Trophoblast cell (in vitro differentiated cells and primary cell): ENCODE results near the gene PCDHGB2.
"Not testable (repeated sequence)": the region's sequence is repeated elsewhere in the genome, so short reads cannot be mapped to it uniquely, and the experiment has no call there.

Source experiments
- DNase-seq, 2 donors: peaks; one replicate each; pipeline ENCODE4 v3.0.0-alpha.2; 2016
- H2AFZ ChIP-seq: 2 replicates; pipeline ENCODE4 v1.6.1; 2013; ENCODE audit warnings: low read length, moderate library complexity, mild to moderate bottlenecking; ENCODE audit not compliant: insufficient read depth, poor library complexity
- H2AK5ac ChIP-seq: 2 replicates; pipeline ENCODE4 v1.6.1; 2013; ENCODE audit warnings: mild to moderate bottlenecking, low read length
- H2BK120ac ChIP-seq: 2 replicates; pipeline ENCODE4 v1.6.1; 2013; ENCODE audit warnings: low read length, mild to moderate bottlenecking, moderate library complexity; ENCODE audit not compliant: insufficient read depth, poor library complexity
- H2BK12ac ChIP-seq: 2 replicates; pipeline ENCODE4 v1.6.1; 2013; ENCODE audit warnings: mild to moderate bottlenecking, low read length, moderate library complexity
- H2BK5ac ChIP-seq: 2 replicates; pipeline ENCODE4 v1.6.1; 2013; ENCODE audit warnings: low read length, low read depth, moderate library complexity, mild to moderate bottlenecking; ENCODE audit not compliant: poor library complexity
- H3K14ac ChIP-seq: 2 replicates; pipeline ENCODE4 v1.6.1; 2013; ENCODE audit warnings: mild to moderate bottlenecking, low read length
- H3K18ac ChIP-seq: 2 replicates; pipeline ENCODE4 v1.6.1; 2013; ENCODE audit warnings: mild to moderate bottlenecking, low read length
- H3K23ac ChIP-seq: 2 replicates; pipeline ENCODE4 v1.6.1; 2013; ENCODE audit warnings: low read length
- H3K27ac ChIP-seq: 2 replicates; pipeline ENCODE4 v1.5.1; 2013; ENCODE audit warnings: low read depth, mild to moderate bottlenecking, inconsistent platforms, low read length, moderate library complexity
- H3K27me3 ChIP-seq: 2 replicates; pipeline ENCODE4 v1.6.1; 2013; ENCODE audit warnings: inconsistent platforms, mild to moderate bottlenecking, low read length, moderate library complexity; ENCODE audit not compliant: insufficient read depth
- H3K36me3 ChIP-seq, 2 experiments: 1 replicate in 1 of 2; 2 replicates in 1 of 2; pipeline ENCODE4 v1.6.1; 2013; ENCODE audit warnings: low read length in 2 of 2, mild to moderate bottlenecking in 2 of 2, moderate library complexity in 1 of 2; ENCODE audit not compliant: insufficient read depth in 2 of 2, control insufficient read depth in 1 of 2
- H3K4ac ChIP-seq: 2 replicates; pipeline ENCODE4 v1.6.1; 2013; ENCODE audit warnings: low read depth, mild to moderate bottlenecking, low read length, moderate library complexity
- H3K4me1 ChIP-seq, 2 experiments: 1 replicate in 1 of 2; 2 replicates in 1 of 2; pipeline ENCODE4 v1.6.1; 2013; ENCODE audit warnings: low read length in 2 of 2, mild to moderate bottlenecking in 2 of 2, moderate library complexity in 1 of 2; ENCODE audit not compliant: insufficient read depth in 2 of 2, control insufficient read depth in 1 of 2
- H3K4me2 ChIP-seq: 2 replicates; pipeline ENCODE4 v1.6.1; 2013; ENCODE audit warnings: inconsistent platforms, mild to moderate bottlenecking, low read length, moderate library complexity
- H3K4me3 ChIP-seq: 2 replicates; pipeline ENCODE4 v1.5.1; 2013; ENCODE audit warnings: mild to moderate bottlenecking, low read depth, low read length, inconsistent platforms
- H3K79me1 ChIP-seq: one replicate; pipeline ENCODE4 v1.6.1; 2013; ENCODE audit warnings: low read length
- H3K79me2 ChIP-seq: 2 replicates; pipeline ENCODE4 v1.6.1; 2013; ENCODE audit warnings: low read length, mild to moderate bottlenecking; ENCODE audit not compliant: control insufficient read depth, insufficient read depth, poor library complexity
- H3K9ac ChIP-seq: 2 replicates; pipeline ENCODE4 v1.6.1; 2013; ENCODE audit warnings: mild to moderate bottlenecking, low read length
- H3K9me3 ChIP-seq: 2 replicates; pipeline ENCODE4 v1.6.1; 2013; ENCODE audit warnings: low read depth, mild to moderate bottlenecking, control low read depth, inconsistent platforms, low read length; ENCODE audit not compliant: insufficient read depth
- H4K12ac ChIP-seq: 2 replicates; pipeline ENCODE4 v1.6.1; 2013; ENCODE audit warnings: low read depth, mild to moderate bottlenecking, low read length, moderate library complexity
- H4K8ac ChIP-seq: 2 replicates; pipeline ENCODE4 v1.6.1; 2013; ENCODE audit warnings: low read depth, mild to moderate bottlenecking, low read length, moderate library complexity
- H4K91ac ChIP-seq: one replicate; pipeline ENCODE4 v1.6.1; 2013; ENCODE audit warnings: low read depth, mild to moderate bottlenecking, low read length, moderate library complexity
- WGBS: extraction: QIAGEN DNeasy Blood & Tissue Kit; methylation state at CpG from one replicate; pipeline ENCODE4 v1.1.7; 2013; ENCODE audit warnings: missing lambda C conversion rate; ENCODE audit not compliant: insufficient read length, insufficient coverage; ENCODE audit errors: extremely low coverage; 5-methylcytosine and 5-hydroxymethylcytosine counted together

Gene PCDHGB2

DNA sequence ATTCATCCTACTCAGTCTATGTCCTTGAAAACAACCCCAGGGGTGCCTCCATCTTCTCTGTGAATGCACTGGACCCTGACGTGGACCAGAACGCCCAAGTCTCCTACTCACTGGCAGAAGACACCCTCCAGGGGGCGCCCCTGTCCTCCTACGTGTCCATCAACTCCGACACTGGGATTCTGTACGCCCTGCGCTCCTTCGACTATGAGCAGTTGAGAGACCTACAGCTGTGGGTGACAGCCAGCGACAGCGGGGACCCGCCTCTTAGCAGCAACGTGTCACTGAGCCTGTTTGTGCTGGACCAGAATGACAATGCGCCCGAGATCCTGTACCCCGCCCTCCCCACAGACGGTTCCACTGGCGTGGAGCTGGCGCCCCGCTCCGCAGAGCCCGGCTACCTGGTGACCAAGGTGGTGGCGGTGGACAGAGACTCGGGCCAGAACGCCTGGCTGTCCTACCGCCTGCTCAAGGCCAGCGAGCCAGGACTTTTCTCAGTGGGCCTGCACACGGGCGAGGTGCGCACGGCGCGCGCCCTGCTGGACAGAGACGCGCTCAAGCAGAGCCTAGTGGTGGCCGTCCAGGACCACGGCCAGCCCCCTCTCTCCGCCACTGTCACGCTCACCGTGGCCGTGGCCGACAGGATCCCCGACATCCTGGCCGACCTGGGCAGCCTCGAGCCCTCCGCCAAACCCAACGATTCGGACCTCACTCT is 15.8 kb downstream of the PCDHGB2 start:
- H3K14ac ChIP-seq, H3K79me1 ChIP-seq, DNase-seq, H3K4ac ChIP-seq, H3K36me3 ChIP-seq, H3K4me3 ChIP-seq, H3K4me1 ChIP-seq, H2AK5ac ChIP-seq, H4K12ac ChIP-seq, H2BK120ac ChIP-seq, H3K27ac ChIP-seq, H2BK12ac ChIP-seq, H2AFZ ChIP-seq, H3K23ac ChIP-seq, H3K4me2 ChIP-seq, H3K9ac ChIP-seq, H4K8ac ChIP-seq, H3K18ac ChIP-seq, H4K91ac ChIP-seq, H3K27me3 ChIP-seq, H3K79me2 ChIP-seq, H2BK5ac ChIP-seq: not testable (repeated sequence)
- H3K9me3 ChIP-seq: peaks cover 36% of the 10 kb centered on the region
- no CpG with 5 or more reads among the region's 48 CpGs for WGBS

DNA sequence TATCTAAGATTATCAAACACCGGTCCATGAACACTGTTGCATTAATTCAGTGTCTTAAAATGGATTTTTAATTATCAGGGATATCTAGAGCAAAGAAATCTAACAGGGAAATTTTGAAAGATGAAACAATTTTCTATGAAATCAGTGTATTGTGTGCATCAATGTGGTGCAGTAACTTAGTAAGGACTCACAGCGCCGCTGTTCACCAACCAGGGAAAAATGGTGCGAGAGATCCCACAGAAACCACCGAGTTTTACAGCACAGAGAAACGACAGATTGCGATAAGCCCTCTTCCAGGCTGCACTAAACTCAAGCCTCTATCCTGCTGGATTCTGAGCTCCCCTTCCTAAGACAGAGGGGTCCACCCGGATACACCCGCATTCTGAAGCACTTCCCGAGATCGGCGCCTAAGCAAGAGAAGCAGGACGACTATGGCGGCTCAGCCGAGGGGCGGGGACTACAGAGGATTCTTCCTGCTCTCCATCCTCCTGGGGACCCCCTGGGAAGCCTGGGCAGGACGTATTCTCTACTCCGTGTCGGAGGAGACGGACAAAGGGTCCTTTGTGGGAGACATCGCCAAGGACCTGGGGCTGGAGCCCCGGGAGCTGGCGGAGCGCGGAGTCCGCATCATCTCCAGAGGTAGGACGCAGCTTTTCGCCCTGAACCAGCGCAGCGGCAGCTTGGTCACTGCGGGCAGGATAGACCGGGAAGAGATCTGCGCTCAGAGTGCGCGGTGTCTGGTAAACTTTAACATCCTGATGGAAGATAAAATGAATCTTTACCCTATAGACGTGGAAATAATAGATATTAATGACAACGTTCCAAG is 22.9 kb downstream of the PCDHGB2 start, which contains the start of gene PCDHGA7:
Gene PCDHGA7 (plus strand): TSS at position 274 of the 826 bp plus-strand sequence. CDS start 158 bp downstream, at position 432.
- Histone ChIP-seq H3K9me3 (peaks cover 20% of the 10 kb centered on the region), H3K4me1 (no peaks in the 10 kb centered on the region), H3K9ac (no peak within 1 kb of the TSS), H2BK5ac (no peak within 1 kb of the TSS), H2AK5ac (no peak within 1 kb of the TSS), H2AFZ (no peak within 1 kb of the TSS), H3K18ac (no peak within 1 kb of the TSS), H3K79me1 (no peaks in the 10 kb centered on the region), H3K79me2 (no peaks in the 10 kb centered on the region), H4K12ac (no peak within 1 kb of the TSS), H3K27me3 (no peaks in the 10 kb centered on the region), H3K36me3 (no peaks in the 10 kb centered on the region), H3K4me3 (no peak within 1 kb of the TSS), H3K27ac (no peak within 1 kb of the TSS), H4K91ac (no peak within 1 kb of the TSS), H3K4ac (no peak within 1 kb of the TSS), H3K14ac (no peak within 1 kb of the TSS), H2BK12ac (no peak within 1 kb of the TSS), H3K23ac (no peak within 1 kb of the TSS), H3K4me2 (no peak within 1 kb of the TSS), H2BK120ac (no peak within 1 kb of the TSS), H4K8ac (no peak within 1 kb of the TSS)
- WGBS: no CpG with 5 or more reads among the region's 37 CpGs
- peak in 1 of 2 donors; percentile 34 for DNase-seq

DNA sequence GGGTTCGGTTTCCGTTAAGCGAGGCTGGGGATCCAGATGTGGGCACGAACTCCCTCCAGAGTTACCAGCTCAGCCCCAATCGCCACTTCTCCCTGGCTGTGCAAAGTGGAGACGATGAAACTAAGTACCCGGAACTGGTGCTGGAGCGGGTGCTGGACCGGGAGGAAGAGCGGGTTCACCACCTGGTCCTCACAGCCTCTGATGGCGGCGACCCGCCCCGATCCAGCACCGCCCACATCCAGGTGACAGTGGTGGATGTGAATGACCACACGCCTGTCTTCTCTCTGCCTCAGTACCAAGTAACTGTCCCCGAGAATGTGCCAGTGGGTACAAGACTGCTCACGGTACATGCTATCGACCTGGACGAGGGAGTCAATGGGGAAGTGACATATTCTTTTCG is 23.6 kb downstream of the PCDHGB2 start:
- peaks cover 23% of the 10 kb centered on the region for H3K9me3 ChIP-seq
- no peak overlapping the region for H4K91ac ChIP-seq
- H3K27ac ChIP-seq: no peak overlapping the region
- H3K4me3 ChIP-seq: no peak overlapping the region
- no peaks in the 10 kb centered on the region for H3K79me2 ChIP-seq
- DNase-seq: no peak
- H3K14ac ChIP-seq: no peak overlapping the region
- no CpG with 5 or more reads among the region's 21 CpGs for WGBS
- no peak overlapping the region for H2AK5ac ChIP-seq
- H3K27me3 ChIP-seq: no peaks in the 10 kb centered on the region
- peaks cover 0 to under 1% of the 10 kb centered on the region in 2 experiments for H3K36me3 ChIP-seq
- H2AFZ ChIP-seq: no peak overlapping the region
- no peak overlapping the region for H3K18ac ChIP-seq
- H3K4ac ChIP-seq: no peak overlapping the region
- H4K12ac ChIP-seq: no peak overlapping the region
- no peak overlapping the region for H2BK12ac ChIP-seq
- H3K4me1 ChIP-seq: no peaks in the 10 kb centered on the region
- H3K4me2 ChIP-seq: no peak overlapping the region
- H3K79me1 ChIP-seq: no peaks in the 10 kb centered on the region
- H3K23ac ChIP-seq: no peak overlapping the region
- H2BK5ac ChIP-seq: no peak overlapping the region
- no peak overlapping the region for H4K8ac ChIP-seq
- H3K9ac ChIP-seq: no peak overlapping the region
- H2BK120ac ChIP-seq: no peak overlapping the region

DNA sequence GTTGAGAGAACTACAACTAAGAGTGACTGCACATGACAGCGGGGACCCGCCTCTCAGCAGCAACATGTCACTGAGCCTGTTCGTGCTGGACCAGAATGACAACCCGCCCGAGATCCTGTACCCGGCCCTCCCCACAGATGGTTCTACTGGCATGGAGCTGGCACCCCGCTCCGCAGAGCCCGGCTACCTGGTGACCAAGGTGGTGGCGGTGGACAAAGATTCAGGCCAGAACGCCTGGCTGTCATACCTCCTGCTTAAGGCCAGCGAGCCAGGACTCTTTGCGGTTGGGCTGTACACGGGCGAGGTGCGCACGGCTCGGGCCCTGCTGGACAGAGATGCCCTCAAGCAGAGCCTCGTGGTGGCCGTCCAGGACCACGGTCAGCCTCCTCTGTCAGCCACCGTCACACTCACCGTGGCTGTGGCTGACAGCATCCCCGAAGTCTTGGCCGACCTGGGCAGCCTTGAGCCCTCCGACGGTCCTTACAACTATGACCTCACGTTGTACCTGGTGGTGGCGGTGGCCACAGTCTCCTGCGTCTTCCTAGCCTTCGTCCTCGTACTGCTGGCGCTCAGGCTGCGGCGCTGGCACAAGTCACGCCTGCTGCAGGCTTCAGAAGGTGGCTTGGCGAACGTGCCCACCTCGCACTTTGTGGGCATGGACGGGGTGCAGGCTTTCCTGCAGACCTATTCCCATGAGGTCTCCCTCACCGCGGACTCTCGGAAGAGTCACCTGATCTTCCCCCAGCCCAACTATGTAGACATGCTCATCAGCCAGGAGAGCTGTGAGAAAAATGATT is 24.9 kb downstream of the PCDHGB2 start:
- Histone ChIP-seq H3K23ac (no peak overlapping the region), H2AK5ac (no peak overlapping the region)

More for the DNA sequence above, 24.9 kb downstream of the PCDHGB2 start:
- Histone ChIP-seq H3K27ac (no peak overlapping the region), H4K8ac (no peak overlapping the region), H2BK12ac (no peak overlapping the region), H3K14ac (no peak overlapping the region), H2AFZ (no peak overlapping the region), H4K91ac (no peak overlapping the region), H3K36me3 (peaks cover 6 to 9% of the 10 kb centered on the region in 2 experiments), H4K12ac (no peak overlapping the region), H2BK5ac (no peak overlapping the region), H3K4me1 (no peaks in the 10 kb centered on the region), H3K79me2 (no peaks in the 10 kb centered on the region), H3K27me3 (no peaks in the 10 kb centered on the region), H2BK120ac (no peak overlapping the region), H3K4me2 (no peak overlapping the region), H3K18ac (no peak overlapping the region), H3K9me3 (peaks cover 34% of the 10 kb centered on the region), H3K4me3 (no peak overlapping the region), H3K9ac (no peak overlapping the region), H3K4ac (no peak overlapping the region), H3K79me1 (no peaks in the 10 kb centered on the region)
- WGBS: no CpG with 5 or more reads among the region's 43 CpGs
- DNase-seq: no peak
